Measurements from ENCODE around the gene SERPINI1.
"Not testable (repeated sequence)": the region's sequence is repeated elsewhere in the genome, so short reads cannot be mapped to it uniquely, and the experiment has no call there.

Gene SERPINI1

GRCh38 chr3:167798443-167798842 lies 62.9 kb downstream of the SERPINI1 start:
- DNase-seq, result no peak

- DNase-seq, result no peak
These were observed 73.4 kb downstream of the SERPINI1 start for GRCh38 chr3:167808910-167809309.

GRCh38 chr3:167810236-167810635 lies 74.7 kb downstream of the SERPINI1 start:
- DNase-seq, result no peak

- no peak for DNase-seq
These were observed 75.5 kb downstream of the SERPINI1 start for GRCh38 chr3:167811031-167811430.

GRCh38 chr3:167813169-167814123 lies 77.9 kb downstream of the SERPINI1 start:
- DNase-seq, result no peak

- DNase-seq, result no peak
These were observed 79.0 kb downstream of the SERPINI1 start for GRCh38 chr3:167814441-167814951.

GRCh38 chr3:167816953-167817352 lies 81.4 kb downstream of the SERPINI1 start:
- no peak for DNase-seq

- no peak for DNase-seq
These were observed 84.8 kb downstream of the SERPINI1 start for GRCh38 chr3:167820102-167820865.

- no peak for DNase-seq
These were observed 85.8 kb downstream of the SERPINI1 start for GRCh38 chr3:167821248-167821805.

GRCh38 chr3:167823738-167824137 lies 88.2 kb downstream of the SERPINI1 start:
- DNase-seq, result no peak

- not testable (repeated sequence) for DNase-seq
These were observed 92.1 kb downstream of the SERPINI1 start for GRCh38 chr3:167827588-167827987.

GRCh38 chr3:167829071-167829470 lies 93.5 kb downstream of the SERPINI1 start:
- peak in 2 of 4 experiments; percentile 16 to 21 for DNase-seq

- DNase-seq, result no peak
These were observed 94.5 kb downstream of the SERPINI1 start for GRCh38 chr3:167830007-167830406.

GRCh38 chr3:167835359-167835758 lies 99.8 kb downstream of the SERPINI1 start:
- no peak for DNase-seq

GRCh38 chr3:167835953-167836352 lies 100.4 kb downstream of the SERPINI1 start:
- peak in 2 of 4 experiments; percentile 3 to 11 for DNase-seq

GRCh38 chr3:167837466-167837865 lies 101.9 kb downstream of the SERPINI1 start:
- DNase-seq, result peak in 3 of 4 experiments; percentile 10 to 65 (median 50)

- DNase-seq, result no peak
These were observed 104.1 kb downstream of the SERPINI1 start for GRCh38 chr3:167839460-167840134.

GRCh38 chr3:167840247-167840646 lies 104.7 kb downstream of the SERPINI1 start:
- no peak for DNase-seq

GRCh38 chr3:167843481-167843880 lies 108.0 kb downstream of the SERPINI1 start:
- DNase-seq, result peak in 3 of 4 experiments; percentile 29 to 51 (median 44)

- DNase-seq, result peak in 2 of 4 experiments; percentile 43 to 54
These were observed 108.4 kb downstream of the SERPINI1 start for GRCh38 chr3:167843886-167844285.

GRCh38 chr3:167844528-167844927 lies 109.0 kb downstream of the SERPINI1 start:
- no peak for DNase-seq

GRCh38 chr3:167851171-167851570 lies 115.7 kb downstream of the SERPINI1 start:
- DNase-seq, result no peak

All from suppressor macrophage (primary cell).